Measurements from ENCODE around the gene RNF145.

GRCh38 chr5:159174511-159175168, 34.7 kb downstream of the RNF145 start:
- TF ChIP-seq, protein P1, sequence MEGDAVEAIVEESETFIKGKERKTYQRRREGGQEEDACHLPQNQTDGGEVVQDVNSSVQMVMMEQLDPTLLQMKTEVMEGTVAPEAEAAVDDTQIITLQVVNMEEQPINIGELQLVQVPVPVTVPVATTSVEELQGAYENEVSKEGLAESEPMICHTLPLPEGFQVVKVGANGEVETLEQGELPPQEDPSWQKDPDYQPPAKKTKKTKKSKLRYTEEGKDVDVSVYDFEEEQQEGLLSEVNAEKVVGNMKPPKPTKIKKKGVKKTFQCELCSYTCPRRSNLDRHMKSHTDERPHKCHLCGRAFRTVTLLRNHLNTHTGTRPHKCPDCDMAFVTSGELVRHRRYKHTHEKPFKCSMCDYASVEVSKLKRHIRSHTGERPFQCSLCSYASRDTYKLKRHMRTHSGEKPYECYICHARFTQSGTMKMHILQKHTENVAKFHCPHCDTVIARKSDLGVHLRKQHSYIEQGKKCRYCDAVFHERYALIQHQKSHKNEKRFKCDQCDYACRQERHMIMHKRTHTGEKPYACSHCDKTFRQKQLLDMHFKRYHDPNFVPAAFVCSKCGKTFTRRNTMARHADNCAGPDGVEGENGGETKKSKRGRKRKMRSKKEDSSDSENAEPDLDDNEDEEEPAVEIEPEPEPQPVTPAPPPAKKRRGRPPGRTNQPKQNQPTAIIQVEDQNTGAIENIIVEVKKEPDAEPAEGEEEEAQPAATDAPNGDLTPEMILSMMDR (IDR thresholded peaks at IDR 0.05): no peak
- TF ChIP-seq ZFX (IDR thresholded peaks at IDR 0.05; ENCODE audit: borderline replicate concordance): no peak
